ENCODE data around the gene GAB3. TPM values are rescaled to one million over a fixed set of nuclear protein-coding genes. Genes with fewer than 3 reads are reported as not detected.

GAB3 gene
- total RNA-seq, 1 donor from 2014 or later = 0.67 TPM

DNA sequence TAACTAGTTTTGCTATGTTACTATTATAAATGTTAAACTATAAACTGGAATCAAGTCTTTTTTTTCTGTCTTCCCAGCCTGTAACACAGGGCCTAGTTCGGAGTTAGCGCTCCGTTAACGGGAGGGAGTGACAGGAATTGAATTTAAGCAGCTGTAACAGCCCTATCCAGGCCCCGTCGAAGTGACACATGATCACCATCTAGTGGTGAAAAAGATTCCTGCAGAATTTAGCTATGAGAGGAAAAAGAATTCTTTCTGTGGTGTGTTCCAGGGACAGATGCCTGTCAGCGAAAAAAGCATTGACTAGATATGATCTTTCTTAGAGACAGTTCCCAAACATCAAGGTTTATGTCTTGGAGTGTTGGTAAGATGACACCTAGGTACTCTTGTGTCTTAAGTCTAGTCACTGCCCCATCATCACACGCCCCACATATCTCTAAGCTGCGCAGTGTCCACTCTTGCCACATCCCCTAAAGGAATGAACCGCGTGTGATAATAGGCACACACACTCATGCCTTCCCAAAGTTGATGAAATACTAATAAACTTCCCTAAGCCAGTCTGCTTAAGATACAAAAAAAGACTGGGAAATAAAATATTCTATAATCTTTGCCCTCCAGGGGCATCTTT lies 2.1 kb downstream of the GAB3 start:
- H3K9me3 Mint-ChIP-seq = peaks cover 15% of the 10 kb centered on the region
- H3K4me1 Mint-ChIP-seq = no peaks in the 10 kb centered on the region
- no peaks in the 10 kb centered on the region for H3K36me3 Mint-ChIP-seq
- no peak for DNase-seq (ENCODE audit: low spot score in 2 of 2, unreplicated experiment in 2 of 2)
- H3K27me3 Mint-ChIP-seq (ENCODE audit: low read depth) = peaks cover 46% of the 10 kb centered on the region
- no peak overlapping the region for H3K4me3 Mint-ChIP-seq
- TF ChIP-seq, protein P1, sequence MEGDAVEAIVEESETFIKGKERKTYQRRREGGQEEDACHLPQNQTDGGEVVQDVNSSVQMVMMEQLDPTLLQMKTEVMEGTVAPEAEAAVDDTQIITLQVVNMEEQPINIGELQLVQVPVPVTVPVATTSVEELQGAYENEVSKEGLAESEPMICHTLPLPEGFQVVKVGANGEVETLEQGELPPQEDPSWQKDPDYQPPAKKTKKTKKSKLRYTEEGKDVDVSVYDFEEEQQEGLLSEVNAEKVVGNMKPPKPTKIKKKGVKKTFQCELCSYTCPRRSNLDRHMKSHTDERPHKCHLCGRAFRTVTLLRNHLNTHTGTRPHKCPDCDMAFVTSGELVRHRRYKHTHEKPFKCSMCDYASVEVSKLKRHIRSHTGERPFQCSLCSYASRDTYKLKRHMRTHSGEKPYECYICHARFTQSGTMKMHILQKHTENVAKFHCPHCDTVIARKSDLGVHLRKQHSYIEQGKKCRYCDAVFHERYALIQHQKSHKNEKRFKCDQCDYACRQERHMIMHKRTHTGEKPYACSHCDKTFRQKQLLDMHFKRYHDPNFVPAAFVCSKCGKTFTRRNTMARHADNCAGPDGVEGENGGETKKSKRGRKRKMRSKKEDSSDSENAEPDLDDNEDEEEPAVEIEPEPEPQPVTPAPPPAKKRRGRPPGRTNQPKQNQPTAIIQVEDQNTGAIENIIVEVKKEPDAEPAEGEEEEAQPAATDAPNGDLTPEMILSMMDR (IDR thresholded peaks at IDR 0.05; ENCODE audit: unreplicated experiment) = peak; percentile 61
- H3K27ac Mint-ChIP-seq = no peak overlapping the region

DNA sequence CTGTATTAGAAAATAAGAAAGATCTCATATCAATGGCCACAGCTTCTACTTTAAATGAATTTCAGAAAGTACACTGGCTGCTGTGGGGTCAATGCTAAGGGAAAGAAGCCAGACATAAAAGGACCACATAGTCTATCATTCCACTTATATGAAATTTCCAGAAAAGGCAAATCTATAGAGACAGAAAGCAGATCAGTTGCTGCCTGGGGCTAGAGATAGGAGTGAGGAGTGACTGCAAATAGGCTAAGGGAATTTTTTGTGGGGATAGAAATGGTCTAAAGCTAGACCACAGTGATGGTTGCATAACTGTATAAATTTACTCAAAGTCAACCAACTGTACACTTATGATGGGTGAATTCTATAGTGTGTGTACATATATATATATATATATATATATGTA lies 8.3 kb downstream of the GAB3 start:
- no peaks in the 10 kb centered on the region for H3K36me3 Mint-ChIP-seq
- H3K9me3 Mint-ChIP-seq = peaks cover 33% of the 10 kb centered on the region
- H3K4me1 Mint-ChIP-seq = no peaks in the 10 kb centered on the region
- H3K4me3 Mint-ChIP-seq = no peak overlapping the region
- H3K27me3 Mint-ChIP-seq (ENCODE audit: low read depth) = peaks cover 7% of the 10 kb centered on the region
- no peak for DNase-seq (ENCODE audit: low spot score in 2 of 2, unreplicated experiment in 2 of 2)
- no peak overlapping the region for H3K27ac Mint-ChIP-seq
- TF ChIP-seq, protein P1 (IDR thresholded peaks at IDR 0.05; ENCODE audit: unreplicated experiment) = no peak

DNA sequence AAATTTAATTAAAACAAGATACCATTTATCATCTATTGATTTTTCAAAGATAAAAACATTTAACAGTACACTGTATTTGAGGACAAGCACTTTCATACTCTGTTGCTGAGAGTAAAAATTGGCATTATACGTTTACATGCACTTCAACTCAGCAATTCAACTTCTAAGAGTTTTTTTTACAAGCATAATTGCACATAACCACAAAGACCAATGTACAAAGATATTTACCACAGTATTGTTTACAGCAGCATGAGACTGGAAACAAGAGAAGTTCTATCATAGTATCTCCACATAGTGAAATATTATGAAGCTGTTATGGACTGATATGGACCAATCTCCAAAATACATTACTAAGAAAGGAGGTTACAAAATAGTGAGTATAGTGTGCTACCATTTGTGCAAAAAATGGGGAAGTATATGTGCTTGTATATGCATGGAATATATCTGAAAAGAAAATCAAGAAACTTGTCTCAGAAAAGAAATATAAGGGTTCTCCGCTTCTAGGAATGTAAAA lies 10.9 kb downstream of the GAB3 start:
- peaks cover 3% of the 10 kb centered on the region for H3K4me1 Mint-ChIP-seq
- no peak overlapping the region for H3K27ac Mint-ChIP-seq
- TF ChIP-seq, protein P1 (IDR thresholded peaks at IDR 0.05; ENCODE audit: unreplicated experiment) = no peak
- H3K9me3 Mint-ChIP-seq = peaks cover 32% of the 10 kb centered on the region
- no peak for DNase-seq (ENCODE audit: low spot score in 2 of 2, unreplicated experiment in 2 of 2)
- H3K27me3 Mint-ChIP-seq (ENCODE audit: low read depth) = peaks cover 7% of the 10 kb centered on the region
- no peaks in the 10 kb centered on the region for H3K36me3 Mint-ChIP-seq
- H3K4me3 Mint-ChIP-seq = no peak overlapping the region

DNA sequence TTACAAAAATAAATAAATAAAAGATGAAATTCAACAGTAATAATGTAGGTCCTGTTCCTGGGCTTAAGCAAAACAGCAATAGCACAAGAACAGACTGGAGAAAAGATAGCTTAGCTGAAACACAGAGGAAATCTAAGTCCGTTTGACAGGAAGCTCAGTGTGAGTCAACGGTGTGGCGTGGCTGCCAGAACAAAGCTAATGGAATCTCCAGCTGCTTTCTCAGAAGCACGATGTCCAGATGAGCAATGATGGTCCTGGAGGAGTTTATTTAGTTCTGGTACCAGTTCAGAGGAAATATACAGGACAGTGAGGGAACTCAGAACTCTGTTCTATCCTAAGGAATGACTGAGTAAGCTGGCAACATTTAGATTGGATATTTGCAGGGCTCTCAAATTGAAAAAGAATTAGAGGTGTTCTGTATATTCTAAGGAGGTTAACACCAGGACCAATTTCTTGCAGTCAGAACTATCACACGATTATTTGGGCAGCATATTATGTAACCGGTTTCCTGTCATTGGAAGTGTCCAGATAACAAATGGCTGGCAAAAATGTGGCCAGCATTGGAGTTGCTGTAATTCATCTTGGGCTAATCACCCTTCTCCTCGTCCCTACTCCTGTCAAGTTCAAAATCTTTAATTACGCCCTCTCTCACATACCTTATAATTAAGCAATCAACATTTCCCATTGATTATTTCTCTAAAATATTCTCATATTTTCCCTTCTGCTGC lies 12.7 kb downstream of the GAB3 start:
- no peak overlapping the region for H3K27ac Mint-ChIP-seq
- peaks cover 6% of the 10 kb centered on the region for H3K4me1 Mint-ChIP-seq
- H3K4me3 Mint-ChIP-seq = no peak overlapping the region
- no peaks in the 10 kb centered on the region for H3K36me3 Mint-ChIP-seq
- TF ChIP-seq, protein P1 (IDR thresholded peaks at IDR 0.05; ENCODE audit: unreplicated experiment) = no peak
- H3K9me3 Mint-ChIP-seq = peaks cover 23% of the 10 kb centered on the region
- H3K27me3 Mint-ChIP-seq (ENCODE audit: low read depth) = peaks cover 7% of the 10 kb centered on the region
- no peak for DNase-seq (ENCODE audit: low spot score in 2 of 2, unreplicated experiment in 2 of 2)

DNA sequence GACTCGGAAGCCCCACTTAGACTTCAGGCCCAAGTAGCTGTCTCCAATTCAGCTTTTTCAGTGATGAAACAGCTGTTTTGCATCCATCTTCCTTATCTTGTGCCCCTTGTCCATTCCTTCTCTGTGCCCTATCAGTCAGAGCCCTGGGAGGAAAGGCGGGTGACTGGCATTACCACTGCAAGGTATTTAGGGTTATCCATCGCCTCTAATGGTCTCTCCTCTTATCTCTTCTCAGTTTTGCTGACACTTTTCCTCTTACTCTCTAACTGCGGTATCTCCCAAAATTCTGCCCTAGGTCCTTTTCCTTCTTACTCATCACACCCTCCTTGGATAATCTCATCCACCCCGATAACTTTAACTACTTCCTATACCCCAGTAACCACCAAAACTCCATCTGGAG lies 13.7 kb downstream of the GAB3 start:
- Mint-ChIP-seq H3K27me3 (ENCODE audit: low read depth) (peaks cover 7% of the 10 kb centered on the region), H3K4me3 (no peak overlapping the region), H3K9me3 (peaks cover 16% of the 10 kb centered on the region), H3K27ac (no peak overlapping the region), H3K4me1 (peaks cover 6% of the 10 kb centered on the region), H3K36me3 (no peaks in the 10 kb centered on the region)
- no peak for DNase-seq (ENCODE audit: low spot score in 2 of 2, unreplicated experiment in 2 of 2)
- TF ChIP-seq, protein P1 (IDR thresholded peaks at IDR 0.05; ENCODE audit: unreplicated experiment) = no peak

All from mesothelial cell of epicardium (in vitro differentiated cells).